SKM-1 (cell line): ENCODE results near the gene DNAJC10.
"Not testable (repeated sequence)": the region's sequence is repeated elsewhere in the genome, so short reads cannot be mapped to it uniquely, and the experiment has no call there.

Experiments used
- DNase-seq: peaks from one replicate; lab custom pipeline; 2025; ENCODE audit not compliant: unreplicated experiment; lab: John Stamatoyannopoulos, UW

Gene DNAJC10

GRCh38 chr2:182782686-182783085 is 66.6 kb downstream of the DNAJC10 start:
- DNase-seq, result not testable (repeated sequence)

DNA sequence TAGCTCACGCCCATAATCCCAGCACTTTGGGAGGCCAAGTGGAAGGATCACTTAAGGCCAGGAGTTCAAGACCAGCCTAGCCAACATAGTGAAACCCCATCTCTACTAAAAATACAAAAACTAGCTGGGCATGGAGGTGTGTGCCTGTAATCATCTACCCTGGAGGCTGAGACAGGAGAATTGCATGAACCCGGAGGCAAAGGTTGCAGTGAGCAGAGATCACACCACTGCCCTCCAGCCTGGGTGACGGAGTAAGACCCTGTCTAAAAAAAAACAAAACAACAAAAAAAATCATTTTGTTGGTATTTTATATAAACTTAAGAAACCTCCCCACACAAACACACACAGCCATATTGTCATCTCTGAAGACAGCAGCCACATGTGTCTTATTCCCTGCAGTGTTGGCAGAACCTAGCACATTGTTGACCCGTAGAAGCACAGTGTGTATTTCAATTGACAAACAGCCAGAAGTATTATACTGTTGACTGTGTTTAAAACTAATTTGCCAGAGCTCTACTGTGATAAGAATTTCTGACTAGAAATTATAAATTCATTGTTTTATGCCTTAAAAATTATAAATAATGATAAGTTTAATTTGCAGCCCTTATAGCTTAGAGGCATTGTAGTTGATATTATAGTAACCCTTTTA is 68.1 kb downstream of the DNAJC10 start:
- DNase-seq, result no peak

DNA sequence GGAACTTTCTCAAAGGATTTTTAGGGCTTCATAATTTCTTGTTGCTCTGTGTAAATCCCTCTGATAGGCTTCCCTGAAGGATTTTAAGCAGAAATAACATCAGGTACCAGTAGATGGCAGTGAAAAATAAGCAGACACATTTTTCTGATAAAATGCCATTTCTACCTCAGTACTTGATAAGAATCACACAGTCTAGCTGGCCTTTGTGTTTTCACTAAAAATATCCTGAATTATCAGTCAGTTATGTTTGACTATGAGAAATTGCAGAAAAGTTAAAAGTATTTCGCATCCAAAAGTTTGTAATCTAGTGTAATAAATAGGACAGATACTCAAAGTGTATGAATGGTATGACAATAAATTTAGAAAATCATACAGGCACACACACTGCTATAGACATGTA is 68.7 kb downstream of the DNAJC10 start:
- DNase-seq, result no peak

GRCh38 chr2:182792441-182792840 is 76.4 kb downstream of the DNAJC10 start:
- DNase-seq, result no peak

- no peak for DNase-seq
These were observed 82.7 kb downstream of the DNAJC10 start for GRCh38 chr2:182798736-182799135.

DNA sequence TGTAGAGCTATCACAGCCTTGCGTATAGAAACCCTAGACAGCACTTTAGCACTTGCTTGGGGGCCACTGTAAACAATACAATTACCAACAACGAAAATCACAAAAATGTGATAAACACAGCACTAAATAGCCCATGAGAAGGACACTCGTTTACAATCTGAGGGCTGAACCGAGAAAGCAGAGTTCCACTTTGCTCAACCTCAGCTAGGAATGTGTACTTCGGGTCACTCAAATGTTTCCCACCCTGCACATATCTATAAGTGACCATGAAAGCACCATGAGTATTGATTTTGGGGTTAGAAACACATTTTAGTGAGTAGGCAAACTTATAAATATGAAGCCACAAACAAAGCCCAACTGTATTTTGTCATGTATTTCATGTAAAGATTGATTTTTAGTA is 88.1 kb downstream of the DNAJC10 start:
- DNase-seq, result no peak

GRCh38 chr2:182807319-182807718 is 91.3 kb downstream of the DNAJC10 start:
- DNase-seq, result no peak

DNA sequence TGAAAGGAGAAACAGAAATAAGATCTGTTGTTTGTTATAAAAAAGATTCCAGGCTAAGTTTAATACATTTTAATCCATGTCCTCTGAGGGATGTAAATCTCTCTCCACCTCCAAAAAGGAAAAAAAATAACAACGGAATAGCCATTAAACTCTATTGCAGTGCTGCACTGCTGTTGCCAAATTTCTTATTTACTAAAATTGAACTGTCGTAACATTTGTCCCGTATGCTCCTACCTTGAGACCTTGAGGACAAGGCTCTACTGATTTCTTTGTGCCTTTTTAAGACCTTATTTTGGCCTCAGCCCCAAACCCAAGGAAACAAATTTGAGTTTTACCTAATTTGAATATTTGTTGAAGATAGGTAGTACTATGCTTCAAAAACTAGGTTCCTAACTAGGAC is 94.0 kb downstream of the DNAJC10 start:
- DNase-seq, result no peak

DNA sequence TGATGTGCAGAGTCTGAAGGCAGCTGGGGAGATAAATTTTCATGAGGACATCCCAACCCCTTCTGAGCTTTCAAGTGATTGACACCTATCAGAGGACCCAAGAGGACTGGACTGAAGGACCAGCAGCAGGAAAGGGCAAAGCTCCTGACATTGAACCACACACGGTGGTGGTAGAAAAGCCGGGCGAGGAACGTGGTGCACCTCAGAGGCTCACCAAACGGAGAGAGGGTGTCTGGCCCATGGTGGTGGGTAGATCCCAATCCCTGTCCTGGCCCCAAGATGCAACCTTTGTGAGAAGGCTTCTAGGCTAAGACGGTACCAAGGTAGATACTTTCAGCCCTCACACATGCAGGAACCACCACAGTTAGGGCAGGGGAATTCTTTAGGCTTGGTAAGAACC is 98.3 kb downstream of the DNAJC10 start:
- no peak for DNase-seq

- DNase-seq, result no peak
These were observed 98.7 kb downstream of the DNAJC10 start for GRCh38 chr2:182814804-182815203.

DNA sequence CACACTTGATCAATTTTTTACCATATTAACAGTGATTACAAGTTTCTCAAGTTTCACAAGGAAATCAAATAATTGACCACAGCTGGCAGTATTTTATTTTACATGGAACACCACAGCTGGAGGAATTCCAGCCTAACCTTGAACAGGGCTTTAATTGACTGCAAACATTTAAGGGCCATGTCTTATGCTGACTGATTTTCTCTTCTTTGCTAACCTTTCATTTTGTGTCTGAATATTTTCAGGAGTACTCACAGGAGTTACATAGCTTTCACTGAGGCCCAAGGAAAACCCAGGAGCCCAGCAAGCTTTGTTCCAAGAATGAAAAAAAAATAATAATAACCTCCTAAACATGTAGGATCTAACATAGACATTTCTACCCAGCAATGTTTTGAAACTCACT is 100.8 kb downstream of the DNAJC10 start:
- DNase-seq, result no peak

- no peak for DNase-seq
These were observed 101.5 kb downstream of the DNAJC10 start for GRCh38 chr2:182817558-182817957.

- no peak for DNase-seq
These were observed 102.4 kb downstream of the DNAJC10 start for GRCh38 chr2:182818501-182818900.

DNA sequence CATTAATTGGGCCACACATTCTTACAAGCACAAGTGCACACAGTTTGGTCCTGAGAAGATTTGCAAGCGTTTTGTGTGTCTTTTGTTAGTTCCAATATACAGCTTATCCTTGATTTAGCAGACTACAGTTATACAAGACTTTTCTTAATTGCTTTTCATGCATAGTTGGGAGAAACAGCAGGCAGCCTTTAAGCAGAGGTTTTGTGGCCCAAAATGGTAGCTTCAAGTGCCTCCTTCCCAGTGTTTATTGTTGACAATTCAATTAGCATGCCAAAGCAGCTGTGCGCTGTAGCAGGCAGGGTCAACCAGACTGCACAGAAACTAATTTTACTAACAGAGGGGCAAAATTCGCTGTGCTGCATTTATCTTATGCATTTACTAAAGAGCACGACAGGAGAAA is 102.9 kb downstream of the DNAJC10 start:
- DNase-seq, result no peak

DNA sequence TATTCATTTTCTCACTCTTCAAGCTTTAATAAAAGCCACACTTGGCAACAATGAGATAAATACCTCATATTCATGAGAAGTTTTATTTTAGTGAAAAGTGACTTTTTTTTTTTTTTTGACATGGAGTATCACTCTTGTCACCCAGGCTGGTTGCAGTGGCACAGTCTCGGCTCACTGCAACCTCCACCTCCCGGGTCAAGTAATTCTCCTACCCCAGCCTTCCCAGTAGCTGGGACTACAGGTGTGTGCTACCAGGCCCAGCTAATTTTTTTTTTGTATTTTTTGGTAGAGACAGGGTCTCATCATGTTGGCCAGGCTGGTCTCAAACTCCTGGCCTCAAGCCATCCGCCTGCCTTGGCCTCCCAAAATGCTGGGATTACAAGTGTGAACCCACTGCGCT is 103.4 kb downstream of the DNAJC10 start:
- DNase-seq, result no peak

- no peak for DNase-seq
These were observed 105.1 kb downstream of the DNAJC10 start for GRCh38 chr2:182821182-182821581.

GRCh38 chr2:182822733-182823132 is 106.7 kb downstream of the DNAJC10 start:
- DNase-seq, result no peak

DNA sequence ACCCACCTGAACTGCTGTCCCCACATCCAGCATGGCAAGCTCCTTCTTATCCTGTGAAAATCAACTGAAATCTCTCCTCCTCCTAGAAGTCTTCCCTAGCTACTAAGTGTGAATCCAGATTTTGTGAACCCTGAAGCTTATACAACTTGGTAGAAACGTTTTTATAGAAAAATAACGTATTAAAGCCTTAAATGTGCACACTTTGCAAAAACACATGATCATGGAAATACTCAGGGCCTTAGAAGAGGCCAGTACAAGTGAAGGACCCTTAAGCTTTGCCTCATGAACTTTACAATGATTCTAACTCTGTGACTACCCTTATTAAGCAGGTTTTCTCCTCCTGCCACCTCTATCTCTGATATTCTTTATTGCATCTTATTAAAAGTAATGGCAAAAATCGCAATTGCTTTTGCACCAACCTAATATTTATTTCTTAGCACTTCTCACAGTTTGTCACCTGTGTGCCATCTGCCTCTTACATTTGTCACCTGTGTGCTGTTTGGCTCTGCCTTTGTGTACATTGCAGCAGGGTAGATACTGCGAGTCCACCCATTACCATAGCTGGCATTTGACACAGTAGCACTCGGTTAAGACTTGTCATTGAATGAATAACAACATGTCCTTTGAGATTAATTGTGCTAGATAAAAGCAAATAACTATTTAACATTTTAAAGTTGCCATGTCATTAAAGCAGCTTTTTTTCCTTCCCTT is 108.2 kb downstream of the DNAJC10 start:
- no peak for DNase-seq

DNA sequence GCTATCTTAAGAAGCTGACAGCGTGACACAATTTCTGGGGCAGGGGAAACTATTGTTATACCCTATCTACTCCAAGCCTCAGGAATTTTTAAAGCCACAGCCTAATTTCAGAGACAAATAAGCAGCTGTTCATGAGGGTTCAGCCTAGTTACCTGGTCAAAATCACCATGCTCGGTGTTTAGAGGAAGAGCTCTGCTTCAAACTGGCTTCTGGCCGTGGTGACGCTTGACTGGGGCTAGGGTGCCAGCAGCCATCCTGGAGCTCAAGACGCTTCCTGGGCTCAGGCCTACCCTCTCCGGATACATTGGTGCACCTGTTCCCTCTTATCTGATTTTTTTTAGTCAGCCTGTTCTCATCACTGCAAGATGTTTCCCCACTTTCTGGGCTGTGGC is 108.7 kb downstream of the DNAJC10 start:
- DNase-seq, result no peak

GRCh38 chr2:182826064-182826463 is 110.0 kb downstream of the DNAJC10 start:
- no peak for DNase-seq

DNA sequence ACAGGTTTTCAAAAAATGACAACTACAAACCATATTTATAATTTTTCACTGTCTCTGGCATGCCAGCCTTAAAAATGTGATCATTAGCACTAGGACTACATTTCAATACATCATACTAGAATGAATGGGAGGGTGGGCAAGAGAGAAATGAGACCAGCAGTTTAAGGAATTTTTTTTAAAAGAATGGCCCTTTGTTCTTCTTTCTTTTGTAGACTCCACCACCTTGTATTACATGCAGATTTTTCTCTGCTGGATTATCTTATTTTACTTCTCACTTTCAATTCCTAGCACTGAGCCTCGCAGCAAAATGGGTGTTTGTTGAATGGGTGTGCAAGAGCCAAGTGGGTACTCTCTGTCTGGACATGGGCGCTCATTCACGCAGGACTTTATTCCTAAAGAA is 110.4 kb downstream of the DNAJC10 start:
- DNase-seq, result no peak

GRCh38 chr2:182827182-182827879 is 111.3 kb downstream of the DNAJC10 start:
- DNase-seq, result no peak
